ENCODE data around the gene LTBP1. TPM values are rescaled to one million over a fixed set of nuclear protein-coding genes. Genes with fewer than 3 reads are reported as not detected.

Gene LTBP1
- total and polyA plus RNA-seq, 11 donors, result 23.5 to 150 (median 102) TPM

DNA sequence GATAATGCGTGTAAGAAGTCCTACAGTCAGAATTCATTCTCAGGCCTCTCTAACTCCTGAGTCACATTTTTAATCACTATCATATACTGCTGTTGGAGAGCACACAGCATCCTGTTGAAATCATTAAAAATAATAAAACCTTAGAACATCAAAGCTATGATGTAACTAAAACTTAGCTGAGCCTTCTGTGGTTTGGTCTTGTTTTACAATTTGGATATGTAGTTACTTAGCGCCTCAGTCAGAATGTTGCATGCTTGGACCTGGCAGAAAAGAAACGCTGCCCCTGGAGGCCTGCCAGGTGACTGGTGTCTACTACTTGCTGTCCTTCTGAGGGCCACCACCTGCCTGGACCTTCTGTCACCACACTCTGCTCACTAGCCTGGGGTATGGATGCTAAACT, 268.5 kb downstream of the LTBP1 start:
- intact Hi-C loops (cut with DNase I), result no loop called here
- no peaks in the 10 kb centered on the region for H3K27me3 ChIP-seq
- H3K9me3 ChIP-seq, result no peaks in the 10 kb centered on the region
- ATAC-seq, result peak in 3 of 4 donors; percentile 7 to 42 (median 31)
- peaks cover 5 to 70% (median 46%) of the 10 kb centered on the region in 12 donors for H3K4me1 ChIP-seq
- WGBS, 4 donors, result 63 to 72% (median 63%) methylated on average over 3 of the region's 3 CpGs
- DNase-seq, result peak; percentile 37 to 80 (median 74)
- H3K27ac ChIP-seq, result peak overlapping the region in 8 of 12 donors; percentile 3 to 80 (median 54)
- TF ChIP-seq POLR2A (IDR thresholded peaks at IDR 0.05), result no peak
- TF ChIP-seq, protein P1, sequence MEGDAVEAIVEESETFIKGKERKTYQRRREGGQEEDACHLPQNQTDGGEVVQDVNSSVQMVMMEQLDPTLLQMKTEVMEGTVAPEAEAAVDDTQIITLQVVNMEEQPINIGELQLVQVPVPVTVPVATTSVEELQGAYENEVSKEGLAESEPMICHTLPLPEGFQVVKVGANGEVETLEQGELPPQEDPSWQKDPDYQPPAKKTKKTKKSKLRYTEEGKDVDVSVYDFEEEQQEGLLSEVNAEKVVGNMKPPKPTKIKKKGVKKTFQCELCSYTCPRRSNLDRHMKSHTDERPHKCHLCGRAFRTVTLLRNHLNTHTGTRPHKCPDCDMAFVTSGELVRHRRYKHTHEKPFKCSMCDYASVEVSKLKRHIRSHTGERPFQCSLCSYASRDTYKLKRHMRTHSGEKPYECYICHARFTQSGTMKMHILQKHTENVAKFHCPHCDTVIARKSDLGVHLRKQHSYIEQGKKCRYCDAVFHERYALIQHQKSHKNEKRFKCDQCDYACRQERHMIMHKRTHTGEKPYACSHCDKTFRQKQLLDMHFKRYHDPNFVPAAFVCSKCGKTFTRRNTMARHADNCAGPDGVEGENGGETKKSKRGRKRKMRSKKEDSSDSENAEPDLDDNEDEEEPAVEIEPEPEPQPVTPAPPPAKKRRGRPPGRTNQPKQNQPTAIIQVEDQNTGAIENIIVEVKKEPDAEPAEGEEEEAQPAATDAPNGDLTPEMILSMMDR (IDR thresholded peaks at IDR 0.05), result no peak
- H3K36me3 ChIP-seq, result peaks cover 0 to 10% (median 0%) of the 10 kb centered on the region in 9 donors
- no peak overlapping the region for H3K4me3 ChIP-seq

DNA sequence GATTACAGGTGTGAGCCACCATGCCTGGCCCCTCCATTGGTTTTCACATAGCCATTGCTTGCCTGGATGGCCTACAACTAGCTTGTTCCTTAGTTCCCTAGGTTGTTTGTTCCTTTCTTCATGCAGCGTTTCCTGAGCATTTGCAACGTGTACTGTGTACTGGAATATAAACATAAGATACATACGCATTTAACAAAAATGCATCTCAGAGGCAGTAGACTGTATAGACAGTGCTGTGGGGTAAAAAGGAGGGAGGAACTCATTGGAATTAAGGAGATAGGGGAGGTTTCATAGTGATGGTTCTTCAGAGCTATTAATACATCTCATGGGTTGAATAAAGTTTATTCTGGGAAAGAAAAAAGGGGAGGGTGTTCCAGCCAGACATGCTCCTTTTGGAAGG, 269.2 kb downstream of the LTBP1 start:
- Histone ChIP-seq H3K4me3 (no peak overlapping the region), H3K9me3 (no peaks in the 10 kb centered on the region), H3K27ac (peak overlapping the region in 11 of 12 donors; percentile 37 to 80 (median 58)), H3K36me3 (peaks cover 0 to 10% (median 0%) of the 10 kb centered on the region in 9 donors), H3K4me1 (peaks cover 5 to 70% (median 44%) of the 10 kb centered on the region in 12 donors), H3K27me3 (no peaks in the 10 kb centered on the region)
- TF ChIP-seq, protein P1 (IDR thresholded peaks at IDR 0.05), result no peak
- TF ChIP-seq POLR2A (IDR thresholded peaks at IDR 0.05), result no peak
- DNase-seq (no peak), ATAC-seq (no peak)
- WGBS, 4 donors, result 95 to 100% (median 96%) methylated on average over 3 of the region's 3 CpGs
- intact Hi-C loops (cut with DNase I), result no loop called here

DNA sequence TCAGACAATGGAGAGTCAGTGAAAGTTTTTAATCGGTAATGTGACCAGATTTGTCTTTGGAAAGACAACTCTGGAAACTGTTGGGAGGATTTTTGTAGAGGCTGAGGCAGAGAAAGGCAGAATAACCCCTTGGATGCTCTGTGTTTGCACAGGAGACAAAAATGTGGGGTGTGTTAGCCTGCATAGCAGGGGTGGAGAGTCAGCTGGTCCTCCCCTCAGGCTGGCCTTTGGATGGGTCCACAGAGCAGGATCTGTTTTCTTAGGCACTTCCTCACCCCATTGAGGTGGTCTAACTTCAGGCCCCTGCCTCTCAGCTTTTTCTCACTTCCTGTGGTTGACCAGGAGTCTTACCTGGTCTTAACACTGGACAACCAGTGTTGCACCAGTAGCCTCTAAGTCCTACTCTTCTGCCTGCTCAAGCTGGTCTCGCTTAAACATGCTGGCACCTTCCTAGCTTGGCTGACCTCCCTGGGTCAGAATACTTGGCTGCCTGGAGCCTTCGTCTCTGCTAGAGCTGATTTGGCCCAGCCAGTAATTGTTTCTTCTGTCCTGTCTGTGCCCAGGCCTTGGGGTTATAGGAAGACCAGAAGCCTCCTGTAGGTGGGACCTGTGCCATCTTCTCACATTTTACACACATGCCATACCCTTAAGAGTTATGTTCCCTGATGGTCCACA, 269.9 kb downstream of the LTBP1 start:
- WGBS, 4 donors, result 47 to 57% (median 54%) methylated on average over 3 of the region's 3 CpGs
- Histone ChIP-seq H3K36me3 (peaks cover 0 to 13% (median 0%) of the 10 kb centered on the region in 9 donors), H3K4me3 (no peak overlapping the region), H3K9me3 (no peaks in the 10 kb centered on the region), H3K27ac (peak overlapping the region in 11 of 12 donors; percentile 38 to 80 (median 58)), H3K27me3 (no peaks in the 10 kb centered on the region), H3K4me1 (peaks cover 5 to 67% (median 42%) of the 10 kb centered on the region in 12 donors)
- DNase-seq (peak; percentile 56 to 77 (median 68)), ATAC-seq (peak; percentile 73 to 88 (median 80))
- intact Hi-C loops (cut with DNase I), result no loop called here
- TF ChIP-seq, protein P1 (IDR thresholded peaks at IDR 0.05), result no peak

DNA sequence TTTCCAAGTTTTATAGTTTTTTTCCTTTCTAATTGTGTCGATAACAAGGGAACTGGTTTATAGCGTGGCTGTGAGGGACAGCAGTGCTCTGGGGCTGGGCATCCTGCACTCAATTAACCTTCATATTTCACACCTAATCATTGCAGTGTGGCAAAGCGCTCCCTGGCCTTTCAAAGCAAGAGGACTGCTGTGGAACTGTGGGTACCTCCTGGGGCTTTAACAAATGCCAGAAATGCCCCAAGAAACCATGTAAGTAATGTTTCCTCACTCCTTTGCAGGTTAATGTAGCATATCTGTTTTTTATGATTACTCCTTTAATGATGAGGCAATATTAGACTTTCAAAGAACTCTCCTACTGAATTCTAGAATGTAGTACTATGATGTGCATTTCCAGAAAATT, 270.7 kb downstream of the LTBP1 start:
- ATAC-seq (no peak), DNase-seq (no peak)
- Histone ChIP-seq H3K4me1 (peaks cover 5 to 59% (median 36%) of the 10 kb centered on the region in 12 donors), H3K9me3 (no peaks in the 10 kb centered on the region), H3K27ac (peak overlapping the region in 11 of 12 donors; percentile 38 to 80 (median 58)), H3K36me3 (peaks cover 0 to 21% (median 2%) of the 10 kb centered on the region in 9 donors), H3K27me3 (no peaks in the 10 kb centered on the region), H3K4me3 (no peak overlapping the region)
- intact Hi-C loops (cut with DNase I), result no loop called here
- WGBS, 4 donors, result 61 to 68% (median 63%) methylated on average over 3 of the region's 3 CpGs
- TF ChIP-seq, protein P1 (IDR thresholded peaks at IDR 0.05), result no peak
- no peak for TF ChIP-seq POLR2A (IDR thresholded peaks at IDR 0.05)
